UCSD-AML1 (cell line): ENCODE data around the gene PTPRB.

Source experiments
- DNase-seq: peaks from one replicate; lab custom pipeline; 2025; ENCODE audit not compliant: unreplicated experiment; lab: John Stamatoyannopoulos, UW

PTPRB gene

DNA sequence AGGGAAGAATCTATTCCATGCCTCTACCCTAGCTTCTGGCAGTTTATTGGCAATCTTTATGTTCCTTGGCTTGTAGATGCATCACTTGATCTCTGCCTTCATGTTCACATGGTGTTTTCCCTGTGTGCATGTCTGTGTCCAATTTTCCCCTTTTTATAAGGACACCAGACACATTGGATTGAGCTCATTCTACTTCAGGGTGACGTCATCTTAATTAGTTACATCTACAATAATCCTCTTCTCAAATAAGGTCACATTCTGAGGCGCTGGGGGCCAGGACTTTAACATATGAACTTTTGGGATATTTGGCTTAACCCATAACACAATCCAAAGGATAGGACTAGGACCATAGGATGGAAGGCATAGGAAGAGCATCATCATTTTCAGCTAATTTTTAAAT, 169.8 kb downstream of the PTPRB start:
- no peak for DNase-seq

- DNase-seq, result no peak
Observed at GRCh38 chr12:70466753-70467152, 170.5 kb downstream of the PTPRB start.
